Activated CD4-positive, alpha-beta T cell treated with anti-CD3 and anti-CD28 coated beads for 48 hours (primary cell): ENCODE data around the gene TREH.
"Not testable (repeated sequence)": the region's sequence is repeated elsewhere in the genome, so short reads cannot be mapped to it uniquely, and the experiment has no call there.

Experiments used
- DNase-seq: peaks from one replicate; pipeline ENCODE4 v3.0.0-alpha.2; 2020

The TREH gene

GRCh38 chr11:118679483-118679882, at the start of gene TREH:
TREH (minus strand) TSS chr11:118679650; CDS start chr11:118679627, 23 bp downstream.
- DNase-seq = no peak

- DNase-seq = not testable (repeated sequence)
Measured at GRCh38 chr11:118728112-118728511, 48.7 kb upstream of the TREH start.

GRCh38 chr11:118727721-118728066, 48.2 kb upstream of the TREH start:
- not testable (repeated sequence) for DNase-seq

GRCh38 chr11:118727001-118727720, 47.7 kb upstream of the TREH start:
- not testable (repeated sequence) for DNase-seq

GRCh38 chr11:118721478-118722015, 42.1 kb upstream of the TREH start:
- not testable (repeated sequence) for DNase-seq

GRCh38 chr11:118720740-118721139, 41.3 kb upstream of the TREH start:
- DNase-seq = not testable (repeated sequence)

GRCh38 chr11:118720078-118720477, 40.6 kb upstream of the TREH start:
- not testable (repeated sequence) for DNase-seq

GRCh38 chr11:118718562-118718961, 39.1 kb upstream of the TREH start:
- not testable (repeated sequence) for DNase-seq

GRCh38 chr11:118717733-118718132, 38.3 kb upstream of the TREH start:
- DNase-seq = not testable (repeated sequence)

- not testable (repeated sequence) for DNase-seq
Measured at GRCh38 chr11:118717221-118717620, 37.8 kb upstream of the TREH start.

- DNase-seq = no peak
Measured at GRCh38 chr11:118715837-118716260, 36.4 kb upstream of the TREH start.

GRCh38 chr11:118715245-118715831, 35.9 kb upstream of the TREH start:
- DNase-seq = no peak

- DNase-seq = no peak
Measured at GRCh38 chr11:118714816-118715215, 35.4 kb upstream of the TREH start.

- DNase-seq = not testable (repeated sequence)
Measured at GRCh38 chr11:118714416-118714815, 35.0 kb upstream of the TREH start.

GRCh38 chr11:118708296-118708695, 28.8 kb upstream of the TREH start:
- no peak for DNase-seq

- no peak for DNase-seq
Measured at GRCh38 chr11:118706546-118706825, 27.0 kb upstream of the TREH start.

GRCh38 chr11:118705791-118706545, 26.5 kb upstream of the TREH start:
- DNase-seq = no peak

GRCh38 chr11:118705111-118705741, 25.8 kb upstream of the TREH start:
- peak; percentile 32 for DNase-seq

GRCh38 chr11:118703563-118704106, 24.2 kb upstream of the TREH start:
- no peak for DNase-seq

GRCh38 chr11:118699506-118700220, 20.2 kb upstream of the TREH start:
- peak; percentile 32 for DNase-seq

GRCh38 chr11:118697346-118697745, 17.9 kb upstream of the TREH start:
- no peak for DNase-seq

- no peak for DNase-seq
Measured at GRCh38 chr11:118696673-118697226, 17.3 kb upstream of the TREH start.
